Aorta (tissue), 5 donors: Measurements from ENCODE around the gene KIZ. TPM values are rescaled to one million over a fixed set of nuclear protein-coding genes. Genes with fewer than 3 reads are reported as not detected.

Source experiments
- ATAC-seq: fragments of 200-7000 bp; cut with Tn5 transposase; one replicate; pipeline ENCODE4 v1.9.1; 2022; ENCODE audit warnings: moderate library complexity; ENCODE audit not compliant: low FRiP score
- DNase-seq, 2 donors: peaks; one replicate each; pipeline ENCODE4 v3.0.0-alpha.2; 2020
- H3K27ac ChIP-seq, 2 donors: one replicate each; pipeline ENCODE4 v1.5.1; 2013; ENCODE audit warnings: low read length in 2 of 2, mild to moderate bottlenecking in 2 of 2, moderate library complexity in 2 of 2, control low read depth in 1 of 2, inconsistent platforms in 1 of 2, low read depth in 1 of 2
- H3K27me3 ChIP-seq, 2 donors: one replicate each; pipeline ENCODE4 v1.6.1; 2013; ENCODE audit warnings: control low read depth in 1 of 2, low read length in 1 of 2, mild to moderate bottlenecking in 1 of 2, moderate library complexity in 1 of 2; ENCODE audit not compliant: insufficient read depth in 2 of 2, control insufficient read depth in 1 of 2
- H3K36me3 ChIP-seq, 2 donors: one replicate each; pipeline ENCODE4 v1.6.1; 2013; ENCODE audit warnings: control low read depth in 1 of 2, low read length in 1 of 2, mild to moderate bottlenecking in 1 of 2; ENCODE audit not compliant: insufficient read depth in 2 of 2, control insufficient read depth in 1 of 2
- H3K4me1 ChIP-seq, 2 donors: one replicate each; pipeline ENCODE4 v1.6.1; 2013; ENCODE audit warnings: low read length in 2 of 2, control low read depth in 1 of 2, mild to moderate bottlenecking in 1 of 2, moderate library complexity in 1 of 2; ENCODE audit not compliant: insufficient read depth in 2 of 2, control insufficient read depth in 1 of 2
- H3K4me3 ChIP-seq, 2 donors: one replicate each; pipeline ENCODE4 v1.5.1; 2013; ENCODE audit warnings: low read length in 2 of 2, control low read depth in 1 of 2, mild to moderate bottlenecking in 1 of 2
- H3K9me3 ChIP-seq: one replicate; pipeline ENCODE4 v1.6.1; 2013; ENCODE audit warnings: mild to moderate bottlenecking, low read length; ENCODE audit not compliant: control insufficient read depth
- WGBS, 2 donors: extraction: QIAGEN DNeasy Blood & Tissue Kit; methylation state at CpG; one replicate each; pipeline ENCODE4 v1.1.7; 2013; 5-methylcytosine and 5-hydroxymethylcytosine counted together
- intact Hi-C, 2 donors: fragments of 100-400 bp; cut with DNase I; formaldehyde crosslinking; loops; one replicate each; pipeline versions ENCODE4 v1.14.2 to v1.15.0; 2022
- polyA plus RNA-seq, 2 donors: library from polyadenylated mRNA; stranded (reverse); fragments of 200-250 nt; gene quantifications; one replicate each; pipeline ENCODE4 v1.2.3, GENCODE V29; 2013
- total RNA-seq, 2 donors: library from RNA; stranded (reverse); fragmentation: NEBNext Ultra II Directional; extraction: Animal tissue kit (Norgen Biotek cat#: 25700); gene quantifications; one replicate each; pipeline ENCODE4 v1.2.1, GENCODE V29; 2021
- donor health status: healthy with polysubstance abuse.
- donor health status: Bipolar disorder and iron deficiency.
- donor health status: DM: no; HTN: no; CAD: no.
- donor health status: DM: no; HTN: no; CAD: no.
- donor health status: DM: yes; HTN: yes; CAD: no.

KIZ gene
- total and polyA plus RNA-seq, 4 donors = 15.9 to 29.4 (median 22.3) TPM

DNA sequence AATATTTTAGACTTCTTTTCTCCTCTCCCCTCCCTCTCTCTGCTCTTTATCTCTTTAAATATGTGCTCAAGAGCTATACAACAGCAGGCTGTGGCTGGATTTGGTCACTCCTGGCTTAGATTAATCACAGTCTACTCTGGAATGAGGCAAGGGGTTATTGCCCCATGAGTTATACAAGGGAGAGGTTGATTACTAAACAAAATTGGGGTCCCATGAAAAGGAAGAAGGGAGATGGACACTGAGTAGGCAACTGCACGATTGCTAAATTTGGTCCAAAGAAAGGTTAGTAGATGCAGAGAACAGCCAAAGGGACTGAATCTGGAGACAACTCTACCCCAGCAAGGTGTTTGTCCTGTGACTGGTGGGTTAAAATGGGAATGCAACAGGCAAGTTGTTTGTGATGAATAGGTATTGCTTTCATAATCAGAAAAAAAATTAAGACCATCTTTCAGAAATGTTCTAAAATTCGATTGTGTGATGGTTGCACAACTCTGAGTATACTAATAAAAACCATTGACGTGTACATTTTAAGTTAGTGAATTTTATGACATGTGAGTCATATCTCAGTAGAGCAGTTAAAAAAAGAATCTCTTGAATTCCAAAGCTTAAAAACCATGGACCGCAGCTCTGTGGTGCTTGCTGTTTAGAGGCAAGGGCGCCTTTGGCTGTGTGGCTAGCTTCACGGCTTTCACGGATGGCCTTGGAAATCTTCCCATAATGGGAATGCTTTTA is 57.1 kb downstream of the KIZ start:
- no peak for DNase-seq
- intact Hi-C loops = loop anchor here in 1 of 2 donors (5.0 kb wide), 1 partner anchor 56 kb away; the partner anchor contains the start of gene KIZ
- Histone ChIP-seq H3K4me3 (peak overlapping the region in 1 of 2 donors; percentile 10), H3K27me3 (no peaks in the 10 kb centered on the region), H3K36me3 (no peaks in the 10 kb centered on the region), H3K4me1 (peaks cover 8 to 9% of the 10 kb centered on the region in 2 donors), H3K27ac (peak overlapping the region; percentile 5 to 40), H3K9me3 (no peaks in the 10 kb centered on the region)
- WGBS, 2 donors = 16 to 17% methylated on average over 7 of the region's 7 CpGs
- peak; percentile 89 for ATAC-seq

DNA sequence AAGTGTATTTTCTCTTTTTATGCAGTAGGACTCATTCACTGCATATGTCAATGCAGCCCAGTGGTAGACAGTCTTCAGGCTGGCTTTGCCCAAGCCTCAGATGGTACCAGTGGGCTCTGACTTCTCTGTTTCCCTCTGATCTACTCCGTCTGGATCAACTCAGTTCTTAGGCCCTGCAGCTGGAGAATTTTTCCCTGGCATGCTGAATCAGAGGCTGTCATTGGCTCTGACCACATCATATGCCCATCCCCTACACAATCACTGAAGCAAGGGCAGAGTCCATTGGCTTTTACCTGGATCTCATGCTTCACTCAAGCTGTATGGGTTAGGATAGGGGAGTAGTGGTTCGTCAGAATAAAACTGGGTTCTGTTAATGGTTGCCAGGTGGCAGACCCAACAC is 57.8 kb downstream of the KIZ start:
- Histone ChIP-seq H3K9me3 (no peaks in the 10 kb centered on the region), H3K27ac (peak overlapping the region in 1 of 2 donors; percentile 78), H3K4me1 (peaks cover 8 to 9% of the 10 kb centered on the region in 2 donors), H3K36me3 (no peaks in the 10 kb centered on the region), H3K27me3 (no peaks in the 10 kb centered on the region), H3K4me3 (no peak overlapping the region)
- WGBS, 2 donors = 76 to 78% methylated on average over 2 of the region's 2 CpGs
- intact Hi-C loops = loop anchor here in 1 of 2 donors (5.0 kb wide), 1 partner anchor 56 kb away; the partner anchor contains the start of gene KIZ
- no peak for DNase-seq
- ATAC-seq = no peak

DNA sequence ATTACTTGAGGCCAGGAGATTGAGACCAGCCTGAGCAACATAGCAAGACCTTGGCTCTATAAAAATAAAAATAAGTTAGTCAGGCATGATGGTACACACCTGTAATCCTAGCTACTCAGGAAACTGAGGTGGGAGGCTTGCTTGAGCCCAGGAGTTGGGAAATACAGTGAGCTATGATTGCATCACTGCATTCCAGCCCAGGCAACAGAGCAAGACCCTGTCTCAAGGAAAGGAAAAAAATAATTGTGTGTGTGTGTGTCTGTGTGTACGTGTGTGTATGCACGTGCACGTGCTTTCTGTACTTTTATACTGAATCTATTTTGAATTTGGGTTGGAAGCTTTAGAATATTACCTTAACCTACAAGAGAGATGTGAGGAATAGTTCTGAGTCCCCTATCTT is 58.9 kb downstream of the KIZ start:
- ATAC-seq (no peak), DNase-seq (no peak)
- H3K27ac ChIP-seq = no peak overlapping the region

DNA sequence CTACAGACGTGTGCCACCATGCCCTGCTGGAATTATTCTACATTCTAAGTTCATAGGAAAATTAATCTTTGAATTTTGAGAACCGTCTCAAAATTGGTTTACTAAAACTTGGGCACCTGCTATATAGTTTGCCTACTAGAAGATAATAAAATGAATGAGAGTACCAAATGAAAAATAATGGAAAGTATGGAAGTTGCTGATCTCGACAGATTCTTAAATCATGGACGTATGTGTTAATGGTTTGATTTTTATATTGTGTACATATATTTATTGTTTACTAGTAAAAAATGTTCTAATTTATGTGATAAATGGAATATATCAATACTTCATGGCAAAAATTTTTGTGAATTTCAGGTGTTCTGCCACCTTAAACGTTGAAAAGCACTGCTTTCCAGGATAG is 60.0 kb downstream of the KIZ start:
- no peak overlapping the region for H3K27ac ChIP-seq
- WGBS, 2 donors = 93 to 94% methylated on average over 5 of the region's 5 CpGs
- H3K4me3 ChIP-seq = no peak overlapping the region
- DNase-seq (no peak), ATAC-seq (no peak)
- H3K36me3 ChIP-seq = peaks cover 0 to 2% of the 10 kb centered on the region in 2 donors
- H3K27me3 ChIP-seq = no peaks in the 10 kb centered on the region
- H3K9me3 ChIP-seq = no peaks in the 10 kb centered on the region
- intact Hi-C loops = no loop called here
- peaks cover 8 to 9% of the 10 kb centered on the region in 2 donors for H3K4me1 ChIP-seq

More for the DNA sequence above, 58.9 kb downstream of the KIZ start:
- intact Hi-C loops = loop anchor here in 1 of 2 donors (5.0 kb wide), 1 partner anchor 58 kb away; the partner anchor contains the start of gene KIZ
- peaks cover 8 to 9% of the 10 kb centered on the region in 2 donors for H3K4me1 ChIP-seq
- no peaks in the 10 kb centered on the region for H3K27me3 ChIP-seq
- no peaks in the 10 kb centered on the region for H3K9me3 ChIP-seq
- H3K36me3 ChIP-seq = peaks cover 0 to 2% of the 10 kb centered on the region in 2 donors
- 93 to 97% methylated on average over 3 of the region's 3 CpGs for WGBS, 2 donors
- no peak overlapping the region for H3K4me3 ChIP-seq

DNA sequence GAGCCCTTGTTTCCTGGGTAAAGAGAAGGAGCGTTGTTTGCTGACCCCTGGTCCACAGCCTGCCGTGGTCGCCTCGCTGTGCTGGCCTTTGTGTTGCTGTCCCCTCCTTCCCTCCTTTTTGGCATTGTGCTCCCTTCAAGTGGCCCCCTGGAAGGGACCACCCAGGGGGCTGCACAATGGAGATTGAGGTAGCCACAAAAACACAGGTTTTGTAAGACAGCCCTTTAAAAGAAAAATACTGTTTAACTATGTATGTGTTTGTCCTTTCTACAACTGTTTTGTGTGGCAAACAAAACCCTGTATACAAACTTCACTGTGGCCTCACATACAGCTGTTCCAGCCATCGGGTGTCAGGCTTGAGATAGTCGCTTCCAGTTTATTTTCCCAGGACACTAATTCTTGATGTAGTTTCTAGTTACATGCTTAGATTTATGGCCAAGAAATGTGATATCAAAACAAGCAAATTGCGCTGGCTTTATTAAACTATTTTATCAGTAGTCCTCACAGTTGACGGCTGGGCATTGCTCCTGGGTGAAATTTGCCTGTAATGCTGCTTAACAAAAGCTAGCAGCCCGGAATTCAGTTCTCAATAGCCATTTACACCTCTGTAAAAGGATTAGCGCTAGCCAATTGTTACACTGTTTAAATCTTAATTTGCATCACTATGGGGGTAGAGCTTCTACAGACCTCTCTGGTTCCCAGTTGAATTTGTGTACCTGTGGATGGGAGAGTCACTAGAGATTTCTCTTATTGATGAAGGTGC is 64.1 kb downstream of the KIZ start:
- ATAC-seq (no peak), DNase-seq (no peak)
- no peaks in the 10 kb centered on the region for H3K27me3 ChIP-seq
- no peak overlapping the region for H3K27ac ChIP-seq
- no peaks in the 10 kb centered on the region for H3K4me1 ChIP-seq
- no peaks in the 10 kb centered on the region for H3K9me3 ChIP-seq
- WGBS, 2 donors = 85 to 89% methylated on average over 10 of the region's 10 CpGs
- H3K36me3 ChIP-seq = peaks cover 0 to 2% of the 10 kb centered on the region in 2 donors
- H3K4me3 ChIP-seq = no peak overlapping the region
- intact Hi-C loops = no loop called here

DNA sequence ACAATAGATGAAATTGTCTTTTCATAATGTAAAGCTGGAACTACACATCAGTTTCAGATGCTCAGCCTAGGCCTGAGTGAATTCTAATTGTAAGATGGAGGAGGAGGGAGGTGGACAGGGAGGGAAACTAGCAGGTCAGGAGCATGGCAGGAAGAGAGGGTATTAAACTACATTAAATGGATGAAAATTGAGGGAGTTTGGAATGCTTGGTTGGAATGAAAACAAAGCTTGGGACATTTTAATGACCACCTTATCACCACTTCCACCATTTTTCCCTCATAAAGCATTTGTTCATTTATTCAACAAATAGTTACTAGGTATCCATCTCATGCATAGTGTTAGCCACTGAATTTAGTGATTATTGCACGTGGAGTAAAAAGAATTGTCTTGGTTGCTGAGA is 65.0 kb downstream of the KIZ start:
- H3K27ac ChIP-seq = no peak overlapping the region

DNA sequence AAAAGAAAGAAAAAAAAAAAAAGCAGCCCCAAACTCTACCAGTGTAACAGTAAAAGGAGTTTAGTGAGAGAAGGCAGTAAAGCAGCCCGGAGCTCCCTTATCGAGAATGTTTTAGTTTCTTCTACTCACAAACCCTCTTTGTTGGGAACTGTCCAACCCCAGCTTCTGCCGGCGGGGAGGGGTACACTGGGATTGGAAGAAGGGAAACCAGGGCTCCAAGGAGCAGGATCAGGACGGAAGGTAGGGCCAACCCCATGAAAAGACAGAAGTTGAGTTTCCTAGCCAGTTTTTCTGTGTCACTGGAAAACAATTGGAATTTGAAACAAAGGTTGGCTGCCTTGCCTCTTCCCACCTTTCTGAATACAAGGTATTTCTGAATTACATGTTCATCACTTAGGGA is 66.0 kb downstream of the KIZ start:
- ATAC-seq (no peak), DNase-seq (no peak)
- H3K4me3 ChIP-seq = no peak overlapping the region
- H3K27me3 ChIP-seq = no peaks in the 10 kb centered on the region
- H3K36me3 ChIP-seq = peaks cover 0 to 4% of the 10 kb centered on the region in 2 donors
- no peaks in the 10 kb centered on the region for H3K4me1 ChIP-seq
- no peaks in the 10 kb centered on the region for H3K9me3 ChIP-seq
- WGBS, 2 donors = 8 to 25% methylated on average over 5 of the region's 5 CpGs
- intact Hi-C loops = no loop called here
- no peak overlapping the region for H3K27ac ChIP-seq

More for the DNA sequence above, 65.0 kb downstream of the KIZ start:
- Histone ChIP-seq H3K27me3 (no peaks in the 10 kb centered on the region), H3K4me3 (no peak overlapping the region), H3K9me3 (no peaks in the 10 kb centered on the region), H3K4me1 (no peaks in the 10 kb centered on the region), H3K36me3 (peaks cover 0 to 4% of the 10 kb centered on the region in 2 donors)
- no peak for ATAC-seq
- 85 to 86% methylated on average over 1 of the region's 1 CpG for WGBS, 2 donors
- no peak for DNase-seq
- intact Hi-C loops = no loop called here

DNA sequence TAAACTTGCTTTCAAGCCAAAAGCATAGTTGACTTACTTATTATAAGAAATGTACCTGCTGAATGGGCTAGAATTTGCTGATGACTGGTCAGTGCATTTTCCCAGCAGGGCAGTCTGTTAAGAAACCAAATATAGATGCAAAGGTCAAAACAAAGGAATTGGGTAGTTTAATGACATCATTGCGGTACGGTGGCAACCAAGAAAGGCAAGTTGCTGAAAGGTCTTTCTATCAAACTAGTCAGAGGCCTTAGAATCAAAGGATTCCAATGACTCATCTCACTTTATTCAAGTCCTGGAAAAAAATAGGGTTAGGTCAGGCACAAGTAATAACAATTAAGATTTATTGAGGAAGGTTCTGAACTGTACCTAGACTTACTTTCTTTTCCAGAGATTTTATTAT is 76.4 kb downstream of the KIZ start:
- DNase-seq (no peak), ATAC-seq (no peak)
- intact Hi-C loops = no loop called here
- Histone ChIP-seq H3K27me3 (no peaks in the 10 kb centered on the region), H3K4me3 (no peak overlapping the region), H3K9me3 (no peaks in the 10 kb centered on the region), H3K36me3 (peaks cover 0 to 6% of the 10 kb centered on the region in 2 donors), H3K27ac (no peak overlapping the region), H3K4me1 (no peaks in the 10 kb centered on the region)
- 61 to 75% methylated on average over 2 of the region's 2 CpGs for WGBS, 2 donors
